GM19238 (cell line): ENCODE results near the gene SNUPN.
A peak's percentile ranks its signal among the peaks of the same experiment; 100 is the strongest.

Source experiments
- DNase-seq: peaks from one replicate; pipeline ENCODE4 v3.0.0; 2011; ENCODE audit warnings: low spot score; ENCODE audit not compliant: insufficient read length

The SNUPN gene

GRCh38 chr15:75654201-75654907, 28.8 kb upstream of the SNUPN start:
- DNase-seq, result no peak

GRCh38 chr15:75653347-75653913, 27.9 kb upstream of the SNUPN start:
- no peak for DNase-seq

GRCh38 chr15:75651810-75652543, 26.5 kb upstream of the SNUPN start:
- no peak for DNase-seq

GRCh38 chr15:75650908-75651809, 25.6 kb upstream of the SNUPN start:
- DNase-seq, result no peak

- no peak for DNase-seq
Observed at GRCh38 chr15:75649848-75650247, 24.3 kb upstream of the SNUPN start.

GRCh38 chr15:75649045-75649761, 23.7 kb upstream of the SNUPN start:
- DNase-seq, result no peak

GRCh38 chr15:75648156-75649000, 22.9 kb upstream of the SNUPN start:
- no peak for DNase-seq

- peak; percentile 56 for DNase-seq
Observed at GRCh38 chr15:75647370-75648155, 22.0 kb upstream of the SNUPN start, which contains the start of gene SNX33. TSS of gene SNX33 (plus strand) at chr15:75647912. CDS start at chr15:75649103, 1,191 bp downstream.

- DNase-seq, result no peak
Observed at GRCh38 chr15:75646944-75647364, 21.4 kb upstream of the SNUPN start.

GRCh38 chr15:75646112-75646943, 20.8 kb upstream of the SNUPN start:
- DNase-seq, result no peak

GRCh38 chr15:75644376-75644775, 18.9 kb upstream of the SNUPN start:
- no peak for DNase-seq

GRCh38 chr15:75641603-75642002, 16.1 kb upstream of the SNUPN start:
- no peak for DNase-seq

- no peak for DNase-seq
Observed at GRCh38 chr15:75641179-75641503, 15.6 kb upstream of the SNUPN start.

GRCh38 chr15:75640483-75641178, 15.1 kb upstream of the SNUPN start:
- DNase-seq, result no peak

- DNase-seq, result peak; percentile 98
Observed at GRCh38 chr15:75639709-75640482, 14.4 kb upstream of the SNUPN start, which contains the start of gene IMP3. TSS of gene IMP3 (minus strand) at chr15:75640224. CDS start at chr15:75640168, 56 bp downstream.

- no peak for DNase-seq
Observed at GRCh38 chr15:75639191-75639708, 13.7 kb upstream of the SNUPN start.
